GM12878 (cell line): ENCODE data around the gene TTYH3. TPM values are rescaled to one million over a fixed set of nuclear protein-coding genes. Genes with fewer than 3 reads are reported as not detected.

Source experiments
- ATAC-seq: fragments of 200-7000 bp; cut with Tn5 transposase; 3 replicates; pipeline ENCODE4 v1.9.1; 2020; ENCODE audit warnings: mild to moderate bottlenecking, moderate library complexity
- BruUV-seq: library from RNA; stranded (reverse); fragments of 400-500 nt; replicated peaks from 2 replicates; lab custom pipeline; 2021; lab: Mats Ljungman, UMichigan
- CTCF ChIA-PET: fragments of 300-600 bp; sonication (Branson Sonifier 250); formaldehyde crosslinking; extraction: SDS; loops from one replicate; lab custom pipeline; 2021; ENCODE audit warnings: inconsistent platforms; lab: Yijun Ruan, JAX
- POLR2A ChIA-PET: fragments of 350-600 bp; formaldehyde crosslinking; extraction: SDS; loops from one replicate; lab custom pipeline; 2021; ENCODE audit warnings: inconsistent platforms; lab: Charles Lee
- RAD21 ChIA-PET: fragments of 300-600 bp; sonication (Branson Sonifier 250); formaldehyde crosslinking; loops from one replicate; lab custom pipeline; 2023; ENCODE audit warnings: antibody characterized with exemption; ENCODE audit not compliant: unreplicated experiment; lab: Charles Lee
- SMC1A ChIA-PET: fragments of 300-600 bp; sonication (Branson Sonifier 250); formaldehyde crosslinking; loops from one replicate; lab custom pipeline; 2023; ENCODE audit not compliant: unreplicated experiment, uncharacterized antibody; lab: Charles Lee
- DNase-seq: peaks from one replicate; pipeline ENCODE4 v3.0.0-alpha.2; 2011; ENCODE audit warnings: low read depth, low spot score
- FAIRE-seq: peaks from 3 replicates; lab custom pipeline; 2011; peaks lifted over from hg19 to GRCh38; lab: Jason Lieb, UNC
- H2AFZ ChIP-seq: 2 replicates; pipeline ENCODE4 v1.6.0; 2011; ENCODE audit warnings: low read depth, low read length, control low read depth; ENCODE audit not compliant: control insufficient read depth
- H3K27ac ChIP-seq: 2 replicates; pipeline ENCODE4 v1.5.1; 2011; ENCODE audit warnings: control low read depth; ENCODE audit not compliant: control insufficient read depth, insufficient read depth
- H3K27me3 ChIP-seq, 2 experiments: replicated peaks in 1 of 2; 2 replicates each; pipeline versions ENCODE4 v1.6.0 to v1.6.1; 2011; ENCODE audit warnings: low read length in 1 of 2; ENCODE audit not compliant: control insufficient read depth in 2 of 2, insufficient read depth in 2 of 2
- H3K36me3 ChIP-seq, 2 experiments: 2 replicates each; pipeline ENCODE4 v1.5.1; 2011; ENCODE audit warnings: low read length in 1 of 2; ENCODE audit not compliant: control insufficient read depth in 2 of 2, insufficient read depth in 2 of 2
- H3K4me1 ChIP-seq: 2 replicates; pipeline ENCODE4 v1.6.1; 2011; ENCODE audit warnings: mild to moderate bottlenecking, low read length, moderate library complexity, mixed read lengths; ENCODE audit not compliant: control insufficient read depth, insufficient read depth
- H3K4me2 ChIP-seq: 2 replicates; pipeline ENCODE4 v1.6.0; 2011; ENCODE audit warnings: control low read depth; ENCODE audit not compliant: control insufficient read depth, insufficient read depth
- H3K4me3 ChIP-seq: fragments of 200-600 bp; sonication (generic); 2 replicates; pipeline ENCODE4 v1.5.1; 2016
- H3K79me2 ChIP-seq: 2 replicates; pipeline ENCODE4 v1.6.0; 2011; ENCODE audit warnings: low read length; ENCODE audit not compliant: control insufficient read depth, insufficient read depth
- H3K9ac ChIP-seq: 2 replicates; pipeline ENCODE4 v1.8.0; 2011; ENCODE audit warnings: low read length, control low read depth, mixed read lengths; ENCODE audit not compliant: control insufficient read depth, insufficient read depth
- H3K9me3 ChIP-seq: replicated peaks from 3 replicates; pipeline ENCODE4 v1.5.1; 2011; ENCODE audit warnings: mild to moderate bottlenecking, low read length; ENCODE audit not compliant: control insufficient read depth, insufficient read depth
- H4K20me1 ChIP-seq: 2 replicates; pipeline ENCODE4 v1.6.0; 2011; ENCODE audit not compliant: control insufficient read depth, insufficient read depth
- CHD1 ChIP-seq: IDR thresholded peaks from 2 replicates; pipeline ENCODE4 v1.6.1; 2012; ENCODE audit warnings: low read depth, low read length, improper control_type of control experiment
- ETV6 ChIP-seq, 2 experiments: fragments of 450-650 bp in 1 of 2; IDR thresholded peaks in 1 of 2; conservative IDR thresholded peaks in 1 of 2; 2 replicates each; pipeline ENCODE4 v1.6.1; 2014; ENCODE audit warnings: antibody characterized with exemption in 1 of 2, borderline replicate concordance in 1 of 2, low read depth in 1 of 2, mild to moderate bottlenecking in 1 of 2, moderate library complexity in 1 of 2
- IKZF2 ChIP-seq, 2 experiments: fragments of 450-650 bp; IDR thresholded peaks; 2 replicates each; pipeline ENCODE4 v1.6.1; 2017; ENCODE audit warnings: mild to moderate bottlenecking in 2 of 2, moderate library complexity in 2 of 2
- MTA2 ChIP-seq: fragments of 450-650 bp; IDR thresholded peaks from 2 replicates; pipeline ENCODE4 v1.6.1; 2016; ENCODE audit warnings: low read depth, mild to moderate bottlenecking, moderate library complexity
- MYB ChIP-seq: fragments of 150-350 bp; IDR thresholded peaks from 2 replicates; pipeline ENCODE4 v1.6.1; 2014; ENCODE audit warnings: mild to moderate bottlenecking, low read depth, low read length, borderline replicate concordance
- NFYA ChIP-seq: IDR thresholded peaks from 2 replicates; pipeline ENCODE4 v1.6.1; 2011; ENCODE audit warnings: low read depth, mild to moderate bottlenecking, low read length, improper control_type of control experiment, borderline replicate concordance
- POU2F2 ChIP-seq: IDR thresholded peaks from 3 replicates; pipeline ENCODE4 v1.6.1; 2011; ENCODE audit warnings: low read depth, mild to moderate bottlenecking, low read length, borderline replicate concordance
- SMC3 ChIP-seq: IDR thresholded peaks from 2 replicates; pipeline ENCODE4 v1.6.1; 2011; ENCODE audit warnings: low read length, improper control_type of control experiment, borderline replicate concordance
- ZNF217 ChIP-seq: fragments of 450-650 bp; IDR thresholded peaks from 2 replicates; pipeline ENCODE4 v1.6.1; 2017; ENCODE audit warnings: antibody characterized with exemption, mild to moderate bottlenecking
- ZNF24 ChIP-seq: fragments of 450-650 bp; IDR thresholded peaks from 2 replicates; pipeline ENCODE4 v1.6.1; 2017; ENCODE audit warnings: antibody characterized with exemption, mild to moderate bottlenecking
- ZNF384 ChIP-seq: IDR thresholded peaks from 2 replicates; pipeline ENCODE4 v1.6.1; 2012; ENCODE audit warnings: low read depth, mild to moderate bottlenecking, low read length, improper control_type of control experiment, borderline replicate concordance
- WGBS: methylation state at CpG from one replicate; pipeline ENCODE4 v1.1.6; 2016; ENCODE audit warnings: low lambda C conversion rate; ENCODE audit not compliant: insufficient replicate concordance, insufficient coverage; ENCODE audit errors: missing lambda C conversion rate; 5-methylcytosine and 5-hydroxymethylcytosine counted together
- in situ Hi-C: fragments of 300-500 bp; cut with MboI; formaldehyde crosslinking; loops from 9 replicates; pipeline ENCODE4 v1.14.3; 2018; ENCODE audit warnings: mixed read lengths
- intact Hi-C: fragments of 100-400 bp; cut with micrococcal nuclease; formaldehyde crosslinking; loops from one replicate; pipeline ENCODE4 v1.14.2; 2022; ENCODE audit not compliant: unreplicated experiment
- polyA plus RNA-seq, 11 experiments: library from polyadenylated mRNA; depleted of rRNA in 4 of 11; unstranded in 6 of 11; stranded (reverse) in 5 of 11; fragments of >200 nt; fragmentation: Nextera tagmentation in 4 of 11; fragmentation: Illumina TruSeq in 1 of 11; extraction: Ambion mirVana in 4 of 11; extraction: Trizol in 1 of 11; gene quantifications; 1 replicate in 1 of 11; 2 replicates in 10 of 11; pipeline versions ENCODE4 v1.2.1 to v1.2.3, GENCODE V29; 2011 to 2016; ENCODE audit warnings: inconsistent platforms in 2 of 11, missing spikeins in 2 of 11, low read depth in 1 of 11
- total RNA-seq, 4 experiments: library from RNA; depleted of rRNA in 3 of 4; stranded (reverse); fragments of >200 nt in 3 of 4; fragmentation: Illumina TruSeq in 1 of 4; extraction: Trizol in 1 of 4; gene quantifications; 2 replicates each; pipeline versions ENCODE4 v1.2.1 to v1.2.3, GENCODE V29; 2013 to 2021
- TF ChIP-seq, protein P1 (sequence below): fragments of 450-650 bp; IDR thresholded peaks from 2 replicates; pipeline ENCODE4 v1.6.1; 2017; ENCODE audit warnings: mild to moderate bottlenecking, low read depth, inconsistent platforms; ENCODE audit not compliant: poor library complexity, severe bottlenecking
- TF ChIP-seq, protein P2 (sequence below): IDR thresholded peaks from 2 replicates; pipeline ENCODE4 v1.6.1; 2012; ENCODE audit warnings: mild to moderate bottlenecking, low read depth, low read length
- TF ChIP-seq, protein P3 (sequence below): fragments of 450-650 bp; IDR thresholded peaks from 2 replicates; pipeline ENCODE4 v1.6.1; 2017; ENCODE audit warnings: mild to moderate bottlenecking, moderate library complexity

The TTYH3 gene
- total and polyA plus RNA-seq, 10 of the 15 experiments (the other 5 are each of a cell fraction or from before 2014, with no cell fraction given): 0.79 to 71.4 (median 10.5) TPM

DNA sequence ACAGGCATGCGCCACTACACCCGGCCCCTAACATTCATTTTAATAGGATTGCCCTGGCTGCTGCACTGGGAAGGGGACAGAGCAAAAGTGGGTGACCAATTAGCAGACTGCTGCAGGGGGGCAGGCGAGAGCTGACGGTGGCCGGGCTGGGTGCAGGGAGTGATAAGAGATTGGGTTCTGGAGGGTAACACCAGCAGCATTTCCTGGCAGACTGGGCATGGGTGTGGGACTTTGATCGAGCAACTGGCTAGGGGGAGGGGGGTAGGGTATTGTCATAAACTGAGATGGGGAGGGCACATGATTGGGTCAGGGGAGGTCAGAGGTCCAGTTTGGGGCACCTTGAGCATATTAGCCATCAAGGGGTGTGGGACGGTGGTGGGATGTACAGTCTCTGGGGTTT lies 36.1 kb downstream of the TTYH3 start:
- H3K4me1 ChIP-seq: peaks cover 4% of the 10 kb centered on the region; the same call in 1 of the 2 replicates
- no TSS peak for BruUV-seq
- no peak overlapping the region for H3K9ac ChIP-seq
- WGBS: 39% methylated on average over 7 of the region's 7 CpGs
- ChIA-PET RAD21 (interaction anchor here (6.8 kb wide), 1 partner anchor 42 kb away, joined by 89 read pairs; no protein-coding TSS in a partner anchor), CTCF (interaction anchor here (1.5 to 6.3 kb wide), 2 partner anchors 41 to 100 kb away, joined by 3 to 154 read pairs; no protein-coding TSS in a partner anchor), POLR2A (interaction anchor here (0.6 kb wide), 1 partner anchor 31 kb away, joined by 3 read pairs; no protein-coding TSS in a partner anchor), SMC1A (no interaction called here)
- no peak overlapping the region for H3K4me2 ChIP-seq
- in situ Hi-C loops: loop anchor here (5.0 kb wide), 1 partner anchor 44 kb away; no protein-coding TSS in a partner anchor
- H3K9me3 ChIP-seq: no peaks in the 10 kb centered on the region
- H4K20me1 ChIP-seq: no peaks in the 10 kb centered on the region
- FAIRE-seq (no peak), ATAC-seq (no peak), DNase-seq (no peak)
- H3K36me3 ChIP-seq: no peaks in the 10 kb centered on the region
- intact Hi-C loops: loop anchor here (10.0 kb wide), 1 partner anchor 487 kb away; no protein-coding TSS in a partner anchor
- no peak overlapping the region for H3K4me3 ChIP-seq
- no peaks in the 10 kb centered on the region for H3K27me3 ChIP-seq
- no peaks in the 10 kb centered on the region for H3K79me2 ChIP-seq
- H3K27ac ChIP-seq: no peak overlapping the region
- no peak overlapping the region for H2AFZ ChIP-seq
- TF ChIP-seq, protein P1, sequence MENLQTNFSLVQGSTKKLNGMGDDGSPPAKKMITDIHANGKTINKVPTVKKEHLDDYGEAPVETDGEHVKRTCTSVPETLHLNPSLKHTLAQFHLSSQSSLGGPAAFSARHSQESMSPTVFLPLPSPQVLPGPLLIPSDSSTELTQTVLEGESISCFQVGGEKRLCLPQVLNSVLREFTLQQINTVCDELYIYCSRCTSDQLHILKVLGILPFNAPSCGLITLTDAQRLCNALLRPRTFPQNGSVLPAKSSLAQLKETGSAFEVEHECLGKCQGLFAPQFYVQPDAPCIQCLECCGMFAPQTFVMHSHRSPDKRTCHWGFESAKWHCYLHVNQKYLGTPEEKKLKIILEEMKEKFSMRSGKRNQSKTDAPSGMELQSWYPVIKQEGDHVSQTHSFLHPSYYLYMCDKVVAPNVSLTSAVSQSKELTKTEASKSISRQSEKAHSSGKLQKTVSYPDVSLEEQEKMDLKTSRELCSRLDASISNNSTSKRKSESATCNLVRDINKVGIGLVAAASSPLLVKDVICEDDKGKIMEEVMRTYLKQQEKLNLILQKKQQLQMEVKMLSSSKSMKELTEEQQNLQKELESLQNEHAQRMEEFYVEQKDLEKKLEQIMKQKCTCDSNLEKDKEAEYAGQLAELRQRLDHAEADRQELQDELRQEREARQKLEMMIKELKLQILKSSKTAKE: no peak
- TF ChIP-seq ZNF384 (no peak), IKZF2 (IDR thresholded peaks at IDR 0.05) (no peak), ZNF217 (no peak), SMC3 (no peak), NFYA (no peak), CHD1 (no peak), MTA2 (no peak), MYB (no peak), ZNF24 (no peak), ETV6 (conservative IDR thresholded peaks at IDR 0.05 in 1 of 2, IDR thresholded peaks at IDR 0.05 in 1 of 2; ENCODE audit: borderline replicate concordance in 1 of 2, low read depth in 1 of 2) (no peak), POU2F2 (no peak)
- TF ChIP-seq, protein P2, sequence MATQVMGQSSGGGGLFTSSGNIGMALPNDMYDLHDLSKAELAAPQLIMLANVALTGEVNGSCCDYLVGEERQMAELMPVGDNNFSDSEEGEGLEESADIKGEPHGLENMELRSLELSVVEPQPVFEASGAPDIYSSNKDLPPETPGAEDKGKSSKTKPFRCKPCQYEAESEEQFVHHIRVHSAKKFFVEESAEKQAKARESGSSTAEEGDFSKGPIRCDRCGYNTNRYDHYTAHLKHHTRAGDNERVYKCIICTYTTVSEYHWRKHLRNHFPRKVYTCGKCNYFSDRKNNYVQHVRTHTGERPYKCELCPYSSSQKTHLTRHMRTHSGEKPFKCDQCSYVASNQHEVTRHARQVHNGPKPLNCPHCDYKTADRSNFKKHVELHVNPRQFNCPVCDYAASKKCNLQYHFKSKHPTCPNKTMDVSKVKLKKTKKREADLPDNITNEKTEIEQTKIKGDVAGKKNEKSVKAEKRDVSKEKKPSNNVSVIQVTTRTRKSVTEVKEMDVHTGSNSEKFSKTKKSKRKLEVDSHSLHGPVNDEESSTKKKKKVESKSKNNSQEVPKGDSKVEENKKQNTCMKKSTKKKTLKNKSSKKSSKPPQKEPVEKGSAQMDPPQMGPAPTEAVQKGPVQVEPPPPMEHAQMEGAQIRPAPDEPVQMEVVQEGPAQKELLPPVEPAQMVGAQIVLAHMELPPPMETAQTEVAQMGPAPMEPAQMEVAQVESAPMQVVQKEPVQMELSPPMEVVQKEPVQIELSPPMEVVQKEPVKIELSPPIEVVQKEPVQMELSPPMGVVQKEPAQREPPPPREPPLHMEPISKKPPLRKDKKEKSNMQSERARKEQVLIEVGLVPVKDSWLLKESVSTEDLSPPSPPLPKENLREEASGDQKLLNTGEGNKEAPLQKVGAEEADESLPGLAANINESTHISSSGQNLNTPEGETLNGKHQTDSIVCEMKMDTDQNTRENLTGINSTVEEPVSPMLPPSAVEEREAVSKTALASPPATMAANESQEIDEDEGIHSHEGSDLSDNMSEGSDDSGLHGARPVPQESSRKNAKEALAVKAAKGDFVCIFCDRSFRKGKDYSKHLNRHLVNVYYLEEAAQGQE: no peak
- TF ChIP-seq, protein P3, sequence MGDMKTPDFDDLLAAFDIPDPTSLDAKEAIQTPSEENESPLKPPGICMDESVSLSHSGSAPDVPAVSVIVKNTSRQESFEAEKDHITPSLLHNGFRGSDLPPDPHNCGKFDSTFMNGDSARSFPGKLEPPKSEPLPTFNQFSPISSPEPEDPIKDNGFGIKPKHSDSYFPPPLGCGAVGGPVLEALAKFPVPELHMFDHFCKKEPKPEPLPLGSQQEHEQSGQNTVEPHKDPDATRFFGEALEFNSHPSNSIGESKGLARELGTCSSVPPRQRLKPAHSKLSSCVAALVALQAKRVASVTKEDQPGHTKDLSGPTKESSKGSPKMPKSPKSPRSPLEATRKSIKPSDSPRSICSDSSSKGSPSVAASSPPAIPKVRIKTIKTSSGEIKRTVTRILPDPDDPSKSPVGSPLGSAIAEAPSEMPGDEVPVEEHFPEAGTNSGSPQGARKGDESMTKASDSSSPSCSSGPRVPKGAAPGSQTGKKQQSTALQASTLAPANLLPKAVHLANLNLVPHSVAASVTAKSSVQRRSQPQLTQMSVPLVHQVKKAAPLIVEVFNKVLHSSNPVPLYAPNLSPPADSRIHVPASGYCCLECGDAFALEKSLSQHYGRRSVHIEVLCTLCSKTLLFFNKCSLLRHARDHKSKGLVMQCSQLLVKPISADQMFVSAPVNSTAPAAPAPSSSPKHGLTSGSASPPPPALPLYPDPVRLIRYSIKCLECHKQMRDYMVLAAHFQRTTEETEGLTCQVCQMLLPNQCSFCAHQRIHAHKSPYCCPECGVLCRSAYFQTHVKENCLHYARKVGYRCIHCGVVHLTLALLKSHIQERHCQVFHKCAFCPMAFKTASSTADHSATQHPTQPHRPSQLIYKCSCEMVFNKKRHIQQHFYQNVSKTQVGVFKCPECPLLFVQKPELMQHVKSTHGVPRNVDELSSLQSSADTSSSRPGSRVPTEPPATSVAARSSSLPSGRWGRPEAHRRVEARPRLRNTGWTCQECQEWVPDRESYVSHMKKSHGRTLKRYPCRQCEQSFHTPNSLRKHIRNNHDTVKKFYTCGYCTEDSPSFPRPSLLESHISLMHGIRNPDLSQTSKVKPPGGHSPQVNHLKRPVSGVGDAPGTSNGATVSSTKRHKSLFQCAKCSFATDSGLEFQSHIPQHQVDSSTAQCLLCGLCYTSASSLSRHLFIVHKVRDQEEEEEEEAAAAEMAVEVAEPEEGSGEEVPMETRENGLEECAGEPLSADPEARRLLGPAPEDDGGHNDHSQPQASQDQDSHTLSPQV: no peak
